Muscle of leg (tissue), 11 donors: ENCODE measurements around the gene FOXO6. TPM values are rescaled to one million over a fixed set of nuclear protein-coding genes. Genes with fewer than 3 reads are reported as not detected.
A peak's percentile ranks its signal among the peaks of the same experiment; 100 is the strongest.

Experiments
- DNase-seq: peaks from one replicate; pipeline ENCODE4 v3.0.0; 2013
- H3K27ac ChIP-seq: one replicate; pipeline ENCODE4 v1.5.1; 2013; ENCODE audit warnings: mild to moderate bottlenecking, low read length, control low read depth
- H3K27me3 ChIP-seq: one replicate; pipeline ENCODE4 v1.6.1; 2013; ENCODE audit warnings: low read length; ENCODE audit not compliant: control insufficient read depth, insufficient read depth
- H3K36me3 ChIP-seq: one replicate; pipeline ENCODE4 v1.6.1; 2013; ENCODE audit warnings: low read length; ENCODE audit not compliant: control insufficient read depth, insufficient read depth
- H3K4me1 ChIP-seq: one replicate; pipeline ENCODE4 v1.6.1; 2013; ENCODE audit warnings: low read length; ENCODE audit not compliant: control insufficient read depth, insufficient read depth
- H3K4me3 ChIP-seq: one replicate; pipeline ENCODE4 v1.5.1; 2013; ENCODE audit warnings: low read length, control low read depth
- H3K9me3 ChIP-seq: replicated peaks from 2 replicates; pipeline ENCODE4 v1.6.1; 2013; ENCODE audit warnings: low read depth, low read length; ENCODE audit not compliant: control insufficient read depth
- WGBS: methylation state at CpG from one replicate; pipeline ENCODE4 v1.1.5; 2013; ENCODE audit warnings: missing lambda C conversion rate; ENCODE audit not compliant: insufficient coverage; 5-methylcytosine and 5-hydroxymethylcytosine counted together
- polyA plus RNA-seq, 8 donors: library from polyadenylated mRNA; unstranded; fragments of 120-200 nt; gene quantifications; one replicate each; pipeline versions ENCODE4 v1.2.1 to v1.2.3, GENCODE V29; 2013; ENCODE audit warnings: inconsistent platforms in 1 of 8, low replicate concordance in 1 of 8; ENCODE audit not compliant: insufficient read length in 8 of 8, insufficient read depth in 1 of 8
- total RNA-seq: library from RNA; stranded (reverse); fragments of 120-200 nt; gene quantifications from one replicate; pipeline ENCODE4 v1.2.4, GENCODE V29; 2013

The FOXO6 gene
- total and polyA plus RNA-seq, 9 donors, result 3.5 to 16.2 (median 10.0) TPM

- H3K4me3 ChIP-seq, result no peak overlapping the region
- H3K4me1 ChIP-seq, result peaks cover 75% of the 10 kb centered on the region
- H3K36me3 ChIP-seq, result no peaks in the 10 kb centered on the region
- H3K27me3 ChIP-seq, result peaks cover 6% of the 10 kb centered on the region
- WGBS, result 40% methylated on average over 1 of the region's 4 CpGs
- no peaks in the 10 kb centered on the region for H3K9me3 ChIP-seq
- peak; percentile 92 for DNase-seq
- H3K27ac ChIP-seq, result peak overlapping the region; percentile 53
These were observed 69.3 kb downstream of the FOXO6 start for GRCh38 chr1:41430582-41430981.

- H3K27me3 ChIP-seq, result peaks cover 14% of the 10 kb centered on the region
- peaks cover 76% of the 10 kb centered on the region for H3K4me1 ChIP-seq
- no peak overlapping the region for H3K27ac ChIP-seq
- no peaks in the 10 kb centered on the region for H3K9me3 ChIP-seq
- H3K36me3 ChIP-seq, result no peaks in the 10 kb centered on the region
- H3K4me3 ChIP-seq, result no peak overlapping the region
- WGBS, result 70% methylated on average over 14 of the region's 20 CpGs
- DNase-seq, result no peak
These were observed 70.5 kb downstream of the FOXO6 start for GRCh38 chr1:41431490-41432350.

Other genes with a start within 250 kb of the FOXO6 start
- 26.9 TPM for gene SCMH1, start 119.1 kb upstream of the FOXO6 start, total RNA-seq
- gene SCMH1, start 119.1 kb upstream of the FOXO6 start, polyA plus RNA-seq, result 10 to 100 TPM; 30.7 to 41.7 (median 34.6) TPM
- gene EDN2, start 123.2 kb downstream of the FOXO6 start, total RNA-seq, result 0.18 TPM
- 1 to 10 TPM in 1 of 8 donors, under 1 TPM in 3, not detected in 4; 0.22 to 1.8 (median 0.29) TPM for gene EDN2, start 123.2 kb downstream of the FOXO6 start, polyA plus RNA-seq